NCI-H1436 treated with DMSO at 0.1 percent for 48 hours (cell line): ENCODE results near the gene VANGL2.

Experiments
- DNase-seq: peaks from one replicate; lab custom pipeline; 2025; lab: John Stamatoyannopoulos, UW

The VANGL2 gene

GRCh38 chr1:160427625-160428024 is 27.3 kb downstream of the VANGL2 start:
- DNase-seq = no peak

DNA sequence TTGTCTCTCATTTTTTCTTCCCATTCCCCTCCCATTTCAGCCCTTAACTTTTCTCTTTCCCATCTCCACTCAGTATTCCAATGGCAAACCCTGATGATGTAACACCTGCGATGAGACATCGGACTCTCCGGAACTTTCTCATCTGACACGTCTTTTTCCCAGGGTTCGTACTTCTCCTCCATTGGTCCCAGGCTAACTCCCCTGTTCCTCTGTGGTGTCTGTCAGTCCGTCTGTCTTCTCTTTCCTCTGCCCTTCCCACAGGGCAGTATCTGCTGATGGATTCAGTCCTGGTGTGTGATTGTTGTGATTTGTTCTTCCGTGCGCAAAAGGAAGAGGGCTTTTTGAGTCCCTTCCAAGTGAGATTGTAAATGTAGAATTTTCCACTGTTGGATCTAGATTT is 27.7 kb downstream of the VANGL2 start:
- DNase-seq = no peak

- DNase-seq = no peak
These were observed 28.3 kb downstream of the VANGL2 start for GRCh38 chr1:160428655-160429054.

DNA sequence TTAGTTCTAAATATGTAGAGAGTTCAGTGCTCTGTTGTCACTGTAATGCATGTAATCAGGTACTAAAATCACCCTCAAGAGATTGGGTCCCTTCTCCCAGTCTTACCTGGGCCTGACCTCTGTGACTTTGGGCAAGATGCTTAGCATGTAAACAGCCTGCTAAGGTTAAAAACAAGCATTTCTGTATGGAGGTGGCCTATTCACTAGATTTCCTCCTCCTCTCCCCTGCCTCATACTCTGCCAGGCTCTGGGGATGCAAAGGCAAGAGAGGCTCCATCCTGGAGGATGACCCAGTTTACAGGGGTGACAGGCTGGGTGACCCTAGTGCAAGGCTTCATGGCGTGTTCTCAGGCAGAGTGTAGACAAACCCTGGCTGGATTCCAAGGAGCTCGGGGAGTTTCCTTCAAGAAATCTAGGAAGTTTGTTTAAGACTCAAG is 28.8 kb downstream of the VANGL2 start:
- DNase-seq = no peak

DNA sequence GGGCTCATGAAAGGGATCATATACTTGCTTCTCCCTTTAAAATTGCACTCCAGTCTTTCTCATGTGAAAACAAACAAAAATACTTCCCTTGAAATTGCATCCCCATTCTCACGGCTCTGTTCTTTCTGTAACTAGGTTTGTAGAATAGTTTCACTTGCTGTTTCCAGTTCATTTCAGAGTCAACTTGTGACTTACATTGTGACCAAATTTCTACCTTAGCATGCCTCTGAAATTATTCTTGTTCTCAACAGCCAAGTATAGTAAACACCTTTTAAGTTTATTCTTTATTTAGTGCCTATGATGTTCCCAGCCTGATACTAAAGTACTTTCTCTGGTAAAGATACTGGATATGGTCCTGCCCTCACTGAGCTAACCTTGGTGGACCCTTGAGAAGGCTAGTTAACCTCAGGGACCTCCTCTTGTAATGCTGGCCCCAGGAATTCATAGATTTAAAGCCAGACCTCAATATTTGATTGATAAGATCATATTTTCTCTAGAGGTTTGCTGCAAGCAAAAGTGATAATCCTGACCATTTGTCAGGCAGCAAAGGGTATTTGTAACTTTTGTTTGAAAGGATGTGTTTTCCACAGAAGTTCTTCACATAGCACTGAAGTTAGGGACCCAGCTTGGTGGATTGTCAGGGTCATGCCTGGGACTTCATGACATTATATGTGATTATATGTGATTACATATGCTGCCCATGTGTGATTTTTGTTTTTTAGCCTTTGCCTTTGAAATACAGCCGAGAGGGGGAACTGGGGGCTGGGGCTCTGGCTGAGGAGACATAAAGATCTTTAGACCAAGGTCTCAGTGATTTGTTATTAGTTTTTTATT is 29.6 kb downstream of the VANGL2 start:
- no peak for DNase-seq

DNA sequence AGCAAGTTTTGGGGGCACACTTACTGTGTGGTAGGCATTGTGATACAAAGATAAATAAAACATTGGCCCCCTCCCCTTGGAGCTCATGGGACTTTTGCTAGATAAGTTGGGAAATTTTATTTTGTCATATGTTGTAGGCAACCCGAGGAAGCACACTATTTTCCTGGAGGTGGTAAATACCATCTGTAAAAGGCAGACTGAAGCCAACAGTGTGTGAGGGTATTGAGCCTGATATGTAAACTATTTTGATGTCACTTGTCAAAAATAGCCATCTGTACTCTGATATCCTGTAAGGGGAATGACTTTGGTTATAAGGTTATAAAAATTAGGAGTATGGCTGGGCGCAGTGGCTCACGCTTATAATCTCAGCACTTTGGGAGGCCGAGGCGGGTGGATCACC is 30.6 kb downstream of the VANGL2 start:
- no peak for DNase-seq

DNA sequence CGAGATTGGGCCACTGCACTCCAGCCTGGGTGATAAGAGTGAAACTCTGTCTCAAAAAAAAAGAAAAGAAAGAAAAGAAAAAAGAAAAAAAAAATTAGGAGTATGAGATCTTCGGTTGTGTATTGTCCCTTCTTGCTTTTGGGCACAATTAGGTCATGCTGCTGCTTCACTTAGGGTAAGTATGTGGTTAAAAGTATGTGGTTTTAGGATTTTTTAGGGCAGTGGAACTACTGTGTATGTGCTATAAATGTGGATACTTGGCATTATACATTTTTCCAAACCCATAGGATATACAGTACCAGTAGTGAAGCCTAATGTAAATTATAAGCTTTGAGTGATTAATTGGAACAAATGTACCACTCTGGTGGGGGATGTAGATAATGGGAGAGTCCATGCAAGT is 31.2 kb downstream of the VANGL2 start:
- no peak for DNase-seq

DNA sequence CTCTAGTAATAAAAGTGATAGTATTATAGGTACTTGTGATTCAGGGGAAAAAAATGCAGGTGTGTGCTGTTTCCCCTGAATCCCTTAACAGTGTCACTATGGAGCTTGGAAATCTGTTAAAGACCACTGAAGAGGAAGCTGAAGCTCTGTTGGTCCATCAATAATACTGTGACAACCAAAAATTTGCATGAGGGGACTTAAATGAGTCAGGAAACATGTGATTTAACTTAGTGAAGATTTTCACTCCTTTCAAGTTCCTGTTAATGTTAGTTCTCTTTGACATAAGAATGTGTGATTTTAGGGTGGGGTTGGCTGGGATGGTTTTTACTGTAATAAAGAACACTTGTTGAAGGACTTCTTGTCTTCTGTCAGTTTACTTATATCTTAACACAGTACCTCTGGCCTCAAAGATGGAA is 32.0 kb downstream of the VANGL2 start:
- no peak for DNase-seq

DNA sequence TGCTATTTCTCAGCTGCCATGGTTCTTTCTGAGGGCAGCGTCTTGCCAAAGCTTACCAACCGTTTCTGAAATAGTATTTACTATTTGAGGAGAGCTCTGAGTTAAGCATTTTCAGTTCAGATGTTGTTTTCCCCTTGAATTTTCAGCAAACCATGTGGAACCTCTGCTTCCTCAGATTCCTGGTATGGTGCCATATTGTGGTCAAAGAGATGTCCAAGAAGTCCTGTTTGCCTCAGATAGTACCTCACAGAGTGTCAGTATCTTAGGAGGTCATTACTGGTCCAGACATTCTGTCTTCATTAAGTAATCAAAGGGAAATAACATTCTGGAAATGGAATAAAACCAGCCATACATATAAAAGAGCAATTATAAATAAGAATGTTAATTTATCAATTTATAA is 36.6 kb downstream of the VANGL2 start:
- DNase-seq = no peak

DNA sequence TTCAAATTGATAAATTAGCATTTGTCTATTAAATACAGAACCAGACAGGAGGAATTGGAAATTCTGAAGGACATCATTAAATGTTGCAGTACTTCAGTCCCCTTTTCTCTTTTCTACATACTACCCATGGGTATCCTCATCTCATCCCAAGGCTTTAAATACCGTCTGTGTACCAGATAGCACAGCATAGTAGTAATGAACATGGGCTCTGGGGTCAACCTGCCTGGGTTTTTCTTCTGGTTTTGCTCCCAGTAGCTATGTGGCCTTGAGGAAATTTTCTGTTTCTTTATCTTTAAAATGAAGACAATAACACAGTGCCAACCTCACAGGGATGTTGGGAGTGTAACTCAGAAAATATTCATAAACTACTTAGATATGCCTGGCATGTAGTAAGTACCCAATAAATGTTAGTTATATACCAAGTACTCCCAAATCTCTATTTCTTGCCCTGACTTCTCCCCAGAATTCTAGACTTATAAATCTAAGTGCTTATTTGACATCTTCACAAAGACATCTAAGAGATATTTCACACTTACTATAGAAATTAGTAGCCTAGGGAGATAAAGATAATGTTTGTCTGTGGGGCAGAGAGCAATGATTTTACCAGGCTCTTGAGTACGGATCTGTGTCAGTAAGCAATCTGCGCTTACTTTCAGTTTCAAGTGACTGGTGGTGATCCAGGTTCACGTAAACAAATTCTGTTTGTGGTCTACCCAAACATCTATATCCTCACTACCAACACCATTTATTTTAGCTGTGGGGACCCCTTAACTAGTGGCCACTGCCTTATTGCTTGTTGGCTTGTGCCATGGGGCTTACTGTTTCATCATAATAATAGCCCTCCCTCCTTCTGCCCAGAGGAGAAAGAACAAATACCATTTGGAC is 37.3 kb downstream of the VANGL2 start:
- no peak for DNase-seq

GRCh38 chr1:160438317-160438918 is 38.1 kb downstream of the VANGL2 start:
- DNase-seq = no peak

GRCh38 chr1:160438935-160439334 is 38.6 kb downstream of the VANGL2 start:
- DNase-seq = no peak

DNA sequence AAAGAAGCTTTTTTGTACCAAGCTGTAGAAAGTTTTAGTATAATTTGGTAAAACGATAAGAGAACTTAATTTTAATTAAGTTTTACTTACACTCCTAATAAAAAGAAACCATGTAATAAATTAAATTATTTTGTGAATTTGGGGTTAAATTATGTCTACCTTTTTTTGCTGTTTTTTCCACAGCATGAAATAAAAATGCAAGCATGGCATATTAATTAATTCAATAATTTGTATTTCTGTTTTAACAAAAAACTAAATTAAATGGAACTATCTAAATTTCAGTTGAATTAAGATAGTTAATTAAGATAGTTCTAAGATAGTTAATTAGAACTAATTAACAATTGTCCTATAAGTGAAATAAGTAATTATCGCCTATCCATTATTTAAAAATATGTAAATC is 39.4 kb downstream of the VANGL2 start:
- DNase-seq = no peak

- no peak for DNase-seq
These were observed 46.7 kb downstream of the VANGL2 start for GRCh38 chr1:160446945-160447600.

DNA sequence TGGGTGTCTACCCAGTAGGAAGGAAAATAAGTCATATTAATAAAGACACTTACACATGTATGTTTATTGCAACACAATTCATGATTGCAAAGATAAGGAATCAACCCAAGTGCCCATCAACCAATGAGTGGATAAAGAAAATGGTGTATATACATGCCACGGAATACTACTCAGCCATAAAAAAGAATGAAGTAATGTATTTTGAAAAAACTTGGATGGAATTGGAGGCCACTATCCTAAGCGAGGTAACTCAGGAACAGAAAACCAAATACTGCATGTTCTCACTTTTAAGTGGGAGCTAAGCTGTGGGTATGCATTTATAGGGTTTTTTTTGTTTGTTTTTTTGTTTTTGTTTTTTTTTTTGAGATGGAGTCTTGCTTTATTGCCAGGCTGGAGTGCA is 49.1 kb downstream of the VANGL2 start:
- no peak for DNase-seq

GRCh38 chr1:160451119-160451858 is 50.9 kb downstream of the VANGL2 start:
- no peak for DNase-seq

GRCh38 chr1:160451859-160452232 is 51.5 kb downstream of the VANGL2 start:
- no peak for DNase-seq

DNA sequence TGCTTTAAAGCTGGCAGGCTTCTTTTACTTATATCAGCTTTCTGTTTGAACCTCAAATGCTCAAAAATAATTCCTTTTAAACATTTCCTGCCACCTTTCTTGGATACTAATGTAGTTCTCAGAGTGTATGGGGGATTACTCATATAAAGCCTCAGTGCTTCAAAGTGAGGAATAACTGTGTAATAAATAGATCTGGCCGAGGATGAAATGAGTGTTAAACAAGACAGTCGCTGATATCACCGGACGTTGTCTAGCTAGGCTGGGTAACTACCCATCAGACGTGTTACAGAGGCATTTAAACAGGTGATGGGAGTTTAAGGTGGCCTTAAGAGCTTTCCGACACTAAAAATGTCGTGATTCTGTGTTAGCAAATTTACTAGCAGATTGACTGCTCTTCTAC is 53.1 kb downstream of the VANGL2 start:
- DNase-seq = no peak

GRCh38 chr1:160454371-160455152 is 54.2 kb downstream of the VANGL2 start:
- DNase-seq = no peak

DNA sequence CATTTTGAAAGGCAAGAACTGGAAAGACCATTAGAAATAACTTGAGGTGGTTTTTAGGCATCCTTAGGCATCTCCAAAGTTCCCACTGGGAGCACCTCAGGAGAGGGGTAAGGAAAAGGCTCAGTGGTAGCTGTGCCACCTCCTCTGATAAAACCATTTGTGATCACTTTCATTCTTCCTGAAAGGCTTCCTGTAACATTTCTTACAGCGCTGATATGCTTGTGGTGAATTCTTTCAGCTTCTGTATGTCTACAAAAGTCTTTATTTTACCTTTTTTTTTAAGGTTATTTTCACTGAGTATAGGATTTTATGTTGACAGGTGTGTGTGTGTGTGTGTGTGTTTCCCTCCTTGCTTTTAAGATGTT is 54.8 kb downstream of the VANGL2 start:
- DNase-seq = no peak

- DNase-seq = no peak
These were observed 58.7 kb downstream of the VANGL2 start for GRCh38 chr1:160459056-160459455.
